Activated naive CD4-positive, alpha-beta T cell (primary cell): ENCODE results near the gene UCP1.

Experiments
- DNase-seq, 4 experiments: peaks; one replicate each; lab custom pipeline; 2025; lab: John Stamatoyannopoulos, UW

Gene UCP1

GRCh38 chr4:140568507-140569306 is at the start of gene UCP1:
TSS of gene UCP1 (minus strand) at chr4:140568961. CDS start at chr4:140568729, 232 bp downstream.
- no peak for DNase-seq

- DNase-seq, result no peak
Measured at GRCh38 chr4:140617499-140618248, 48.9 kb upstream of the UCP1 start.

- no peak for DNase-seq
Measured at GRCh38 chr4:140615451-140615850, 46.7 kb upstream of the UCP1 start.

- no peak for DNase-seq
Measured at GRCh38 chr4:140612357-140612756, 43.6 kb upstream of the UCP1 start.

- DNase-seq, result no peak
Measured at GRCh38 chr4:140611854-140612253, 43.1 kb upstream of the UCP1 start.

GRCh38 chr4:140609548-140610425 is 41.0 kb upstream of the UCP1 start:
- no peak for DNase-seq

- DNase-seq, result no peak
Measured at GRCh38 chr4:140607852-140608251, 39.1 kb upstream of the UCP1 start.

- DNase-seq, result no peak
Measured at GRCh38 chr4:140604544-140604943, 35.8 kb upstream of the UCP1 start.

- no peak for DNase-seq
Measured at GRCh38 chr4:140603286-140603685, 34.5 kb upstream of the UCP1 start.

GRCh38 chr4:140602714-140603113 is 34.0 kb upstream of the UCP1 start:
- no peak for DNase-seq

GRCh38 chr4:140600408-140600807 is 31.6 kb upstream of the UCP1 start:
- no peak for DNase-seq

- DNase-seq, result no peak
Measured at GRCh38 chr4:140595065-140595464, 26.3 kb upstream of the UCP1 start.

- no peak for DNase-seq
Measured at GRCh38 chr4:140584439-140584838, 15.7 kb upstream of the UCP1 start.

GRCh38 chr4:140581078-140581477 is 12.3 kb upstream of the UCP1 start:
- no peak for DNase-seq

GRCh38 chr4:140579278-140579677 is 10.5 kb upstream of the UCP1 start:
- no peak for DNase-seq

- DNase-seq, result no peak
Measured at GRCh38 chr4:140575489-140575888, 6.7 kb upstream of the UCP1 start.

GRCh38 chr4:140571620-140572019 is 2.9 kb upstream of the UCP1 start:
- DNase-seq, result no peak

- DNase-seq, result no peak
Measured at GRCh38 chr4:140569307-140569638, 512 bp upstream of the UCP1 start.

- DNase-seq, result no peak
Measured at GRCh38 chr4:140559696-140560095, 9.1 kb downstream of the UCP1 start.

GRCh38 chr4:140557831-140558435 is 10.8 kb downstream of the UCP1 start:
- DNase-seq, result no peak

GRCh38 chr4:140556372-140557085 is 12.2 kb downstream of the UCP1 start:
- no peak for DNase-seq
